Measurements from ENCODE around the gene RETREG1.

- TF ChIP-seq, protein P1, sequence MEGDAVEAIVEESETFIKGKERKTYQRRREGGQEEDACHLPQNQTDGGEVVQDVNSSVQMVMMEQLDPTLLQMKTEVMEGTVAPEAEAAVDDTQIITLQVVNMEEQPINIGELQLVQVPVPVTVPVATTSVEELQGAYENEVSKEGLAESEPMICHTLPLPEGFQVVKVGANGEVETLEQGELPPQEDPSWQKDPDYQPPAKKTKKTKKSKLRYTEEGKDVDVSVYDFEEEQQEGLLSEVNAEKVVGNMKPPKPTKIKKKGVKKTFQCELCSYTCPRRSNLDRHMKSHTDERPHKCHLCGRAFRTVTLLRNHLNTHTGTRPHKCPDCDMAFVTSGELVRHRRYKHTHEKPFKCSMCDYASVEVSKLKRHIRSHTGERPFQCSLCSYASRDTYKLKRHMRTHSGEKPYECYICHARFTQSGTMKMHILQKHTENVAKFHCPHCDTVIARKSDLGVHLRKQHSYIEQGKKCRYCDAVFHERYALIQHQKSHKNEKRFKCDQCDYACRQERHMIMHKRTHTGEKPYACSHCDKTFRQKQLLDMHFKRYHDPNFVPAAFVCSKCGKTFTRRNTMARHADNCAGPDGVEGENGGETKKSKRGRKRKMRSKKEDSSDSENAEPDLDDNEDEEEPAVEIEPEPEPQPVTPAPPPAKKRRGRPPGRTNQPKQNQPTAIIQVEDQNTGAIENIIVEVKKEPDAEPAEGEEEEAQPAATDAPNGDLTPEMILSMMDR (IDR thresholded peaks at IDR 0.05) = no peak
- TF ChIP-seq EZH2 (IDR thresholded peaks at IDR 0.05) = no peak
These were observed 74.6 kb downstream of the RETREG1 start for GRCh38 chr5:16542236-16542635.

All from neural progenitor cell (in vitro differentiated cells).